Large intestine (tissue), 3 donors: ENCODE results near the gene IKZF3. TPM values are rescaled to one million over a fixed set of nuclear protein-coding genes. Genes with fewer than 3 reads are reported as not detected.

Source experiments
- DNase-seq, 2 donors: peaks; one replicate each; pipeline versions ENCODE4 v3.0.0 to v3.0.0-alpha.2; 2013
- H3K27ac ChIP-seq: one replicate; pipeline ENCODE4 v1.5.1; 2013; ENCODE audit warnings: low read length
- H3K27me3 ChIP-seq: 2 replicates; pipeline ENCODE4 v1.6.1; 2013; ENCODE audit warnings: low read length; ENCODE audit not compliant: control insufficient read depth, insufficient read depth
- H3K36me3 ChIP-seq: 2 replicates; pipeline ENCODE4 v1.6.1; 2013; ENCODE audit warnings: low read length; ENCODE audit not compliant: control insufficient read depth, insufficient read depth
- H3K4me1 ChIP-seq: one replicate; pipeline ENCODE4 v1.6.1; 2013; ENCODE audit warnings: low read length; ENCODE audit not compliant: control insufficient read depth, insufficient read depth
- H3K4me3 ChIP-seq: one replicate; pipeline ENCODE4 v1.5.1; 2013; ENCODE audit warnings: low read length
- H3K9me3 ChIP-seq: one replicate; pipeline ENCODE4 v1.6.1; 2013; ENCODE audit warnings: mild to moderate bottlenecking, low read depth, low read length, moderate library complexity; ENCODE audit not compliant: control insufficient read depth
- WGBS: methylation state at CpG from one replicate; pipeline ENCODE4 v1.1.5; 2013; ENCODE audit warnings: low lambda C conversion rate; ENCODE audit not compliant: insufficient coverage; 5-methylcytosine and 5-hydroxymethylcytosine counted together
- polyA plus RNA-seq: library from polyadenylated mRNA; unstranded; fragments of 120-200 nt; gene quantifications from one replicate; pipeline ENCODE4 v1.2.1, GENCODE V29; 2013

Gene IKZF3
- polyA plus RNA-seq, 1 donor = 2.4 TPM

GRCh38 chr17:39800540-39800939, 63.6 kb downstream of the IKZF3 start:
- Histone ChIP-seq H3K27me3 (no peaks in the 10 kb centered on the region), H3K27ac (no peak overlapping the region)
- DNase-seq = no peak

GRCh38 chr17:39799395-39799794, 64.7 kb downstream of the IKZF3 start:
- Histone ChIP-seq H3K4me1 (no peaks in the 10 kb centered on the region), H3K36me3 (no peaks in the 10 kb centered on the region), H3K9me3 (no peaks in the 10 kb centered on the region), H3K27ac (no peak overlapping the region), H3K27me3 (no peaks in the 10 kb centered on the region), H3K4me3 (no peak overlapping the region)
- WGBS = no CpG with 5 or more reads among the region's 1 CpG
- DNase-seq = no peak

More at GRCh38 chr17:39800540-39800939, 63.6 kb downstream of the IKZF3 start:
- Histone ChIP-seq H3K36me3 (no peaks in the 10 kb centered on the region), H3K9me3 (no peaks in the 10 kb centered on the region), H3K4me3 (no peak overlapping the region), H3K4me1 (no peaks in the 10 kb centered on the region)
- no CpG with 5 or more reads among the region's 1 CpG for WGBS

GRCh38 chr17:39794249-39794970, 69.7 kb downstream of the IKZF3 start:
- peaks cover 5% of the 10 kb centered on the region for H3K27me3 ChIP-seq
- WGBS = 94% methylated on average over 2 of the region's 2 CpGs
- H3K4me1 ChIP-seq = no peaks in the 10 kb centered on the region
- no peaks in the 10 kb centered on the region for H3K9me3 ChIP-seq
- DNase-seq = no peak
- H3K4me3 ChIP-seq = no peak overlapping the region
- no peak overlapping the region for H3K27ac ChIP-seq
- no peaks in the 10 kb centered on the region for H3K36me3 ChIP-seq

GRCh38 chr17:39793301-39793872, 70.7 kb downstream of the IKZF3 start:
- Histone ChIP-seq H3K4me1 (no peaks in the 10 kb centered on the region), H3K4me3 (no peak overlapping the region), H3K27me3 (peaks cover 5% of the 10 kb centered on the region), H3K27ac (no peak overlapping the region), H3K9me3 (no peaks in the 10 kb centered on the region), H3K36me3 (no peaks in the 10 kb centered on the region)
- WGBS = 88% methylated on average over 1 of the region's 3 CpGs
- no peak for DNase-seq

GRCh38 chr17:39792526-39793221, 71.4 kb downstream of the IKZF3 start:
- 91% methylated on average over 5 of the region's 10 CpGs for WGBS
- Histone ChIP-seq H3K9me3 (no peaks in the 10 kb centered on the region), H3K4me1 (no peaks in the 10 kb centered on the region), H3K27ac (no peak overlapping the region), H3K36me3 (no peaks in the 10 kb centered on the region), H3K27me3 (peaks cover 5% of the 10 kb centered on the region), H3K4me3 (no peak overlapping the region)
- no peak for DNase-seq

GRCh38 chr17:39791111-39791992, 72.8 kb downstream of the IKZF3 start:
- no CpG with 5 or more reads among the region's 6 CpGs for WGBS
- Histone ChIP-seq H3K4me1 (no peaks in the 10 kb centered on the region), H3K36me3 (no peaks in the 10 kb centered on the region), H3K27me3 (peaks cover 5% of the 10 kb centered on the region), H3K4me3 (no peak overlapping the region), H3K27ac (no peak overlapping the region), H3K9me3 (no peaks in the 10 kb centered on the region)
- DNase-seq = no peak

DNA sequence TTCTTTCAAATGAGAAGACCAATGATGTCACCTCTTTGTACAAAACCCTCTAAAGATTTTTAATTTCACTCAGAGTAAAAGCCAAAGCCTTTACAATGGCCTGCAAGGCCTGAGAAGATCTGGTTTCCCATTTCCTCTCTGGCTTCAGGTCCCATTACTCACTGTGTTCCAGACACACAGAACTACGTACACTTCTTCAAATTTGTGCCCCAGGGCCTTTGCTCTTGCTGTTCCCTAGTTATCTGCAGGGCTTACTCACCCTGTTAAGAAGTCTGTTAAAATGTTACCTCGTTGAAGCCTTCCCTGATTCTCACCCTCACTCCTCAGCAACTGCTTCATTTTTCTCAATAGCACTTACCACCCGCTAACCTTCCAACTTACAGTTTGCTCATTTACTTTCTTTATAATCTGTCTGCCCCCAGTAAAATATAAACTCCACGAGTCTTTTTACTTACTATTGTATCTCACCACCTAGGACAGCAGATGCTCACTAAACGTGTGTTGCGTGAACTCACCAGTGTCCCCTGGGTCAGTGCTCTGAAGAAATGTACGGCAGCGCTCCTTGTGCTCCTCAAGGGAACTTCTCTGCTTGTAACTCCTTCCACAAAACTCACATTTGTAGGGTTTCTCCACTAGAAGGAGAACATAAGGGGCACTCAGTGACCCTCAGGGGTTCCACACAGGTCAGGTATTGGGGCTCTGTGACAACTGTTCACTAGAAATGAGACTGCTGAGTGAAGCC, 76.2 kb downstream of the IKZF3 start:
- no peaks in the 10 kb centered on the region for H3K36me3 ChIP-seq

DNA sequence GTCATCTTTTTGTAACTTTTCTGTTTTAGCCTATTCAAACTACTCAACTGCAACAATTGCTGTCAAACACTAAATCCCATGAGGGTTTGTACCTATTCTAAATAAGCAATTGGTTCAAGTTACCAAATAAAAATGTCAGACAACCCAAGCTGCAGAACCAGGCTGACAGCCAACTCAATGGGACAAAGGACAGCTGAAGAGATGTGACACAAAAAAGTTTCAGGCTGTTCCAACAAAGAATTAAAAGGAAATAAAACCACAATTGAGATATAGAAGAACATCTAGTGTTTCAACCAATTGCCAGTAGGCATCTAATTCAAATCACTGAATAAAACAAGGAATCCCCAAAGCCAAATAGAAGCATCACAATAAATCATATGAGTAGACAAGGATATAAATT, 77.1 kb downstream of the IKZF3 start:
- no peaks in the 10 kb centered on the region for H3K36me3 ChIP-seq
- no peak for DNase-seq
- H3K27ac ChIP-seq = no peak overlapping the region
- no peak overlapping the region for H3K4me3 ChIP-seq
- no peaks in the 10 kb centered on the region for H3K4me1 ChIP-seq
- peaks cover 5% of the 10 kb centered on the region for H3K27me3 ChIP-seq
- H3K9me3 ChIP-seq = no peaks in the 10 kb centered on the region

More for the DNA sequence above, 76.2 kb downstream of the IKZF3 start:
- DNase-seq = no peak
- Histone ChIP-seq H3K4me1 (no peaks in the 10 kb centered on the region), H3K27me3 (peaks cover 5% of the 10 kb centered on the region), H3K4me3 (no peak overlapping the region), H3K27ac (no peak overlapping the region), H3K9me3 (no peaks in the 10 kb centered on the region)
- 80% methylated on average over 3 of the region's 8 CpGs for WGBS

DNA sequence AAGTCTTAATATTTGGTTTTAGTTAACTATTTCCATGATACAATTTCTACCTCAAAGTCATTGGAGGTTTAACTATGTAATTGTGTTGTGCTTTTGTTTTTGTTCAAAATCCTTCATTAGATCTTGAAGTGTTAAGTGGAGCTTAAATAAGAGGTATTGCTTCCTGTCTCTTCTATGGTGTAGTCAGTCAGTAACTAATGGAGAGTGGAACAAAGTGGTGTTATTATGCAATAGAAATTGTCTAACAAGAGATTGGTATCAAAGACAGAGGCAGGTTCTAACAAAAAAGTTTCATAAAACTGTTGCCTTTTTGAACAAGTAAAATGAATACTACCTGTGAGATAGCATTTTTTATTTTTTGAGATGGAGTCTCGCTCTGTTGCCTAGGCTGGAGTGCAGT, 81.1 kb downstream of the IKZF3 start:
- Histone ChIP-seq H3K4me3 (no peak overlapping the region), H3K9me3 (no peaks in the 10 kb centered on the region), H3K27me3 (no peaks in the 10 kb centered on the region), H3K27ac (no peak overlapping the region), H3K36me3 (no peaks in the 10 kb centered on the region), H3K4me1 (no peaks in the 10 kb centered on the region)
- WGBS = no CpG with 5 or more reads among the region's 1 CpG
- no peak for DNase-seq
